Measurements from ENCODE around the gene MGAT2.
"Not testable (repeated sequence)": the region's sequence is repeated elsewhere in the genome, so short reads cannot be mapped to it uniquely, and the experiment has no call there.

The MGAT2 gene

DNA sequence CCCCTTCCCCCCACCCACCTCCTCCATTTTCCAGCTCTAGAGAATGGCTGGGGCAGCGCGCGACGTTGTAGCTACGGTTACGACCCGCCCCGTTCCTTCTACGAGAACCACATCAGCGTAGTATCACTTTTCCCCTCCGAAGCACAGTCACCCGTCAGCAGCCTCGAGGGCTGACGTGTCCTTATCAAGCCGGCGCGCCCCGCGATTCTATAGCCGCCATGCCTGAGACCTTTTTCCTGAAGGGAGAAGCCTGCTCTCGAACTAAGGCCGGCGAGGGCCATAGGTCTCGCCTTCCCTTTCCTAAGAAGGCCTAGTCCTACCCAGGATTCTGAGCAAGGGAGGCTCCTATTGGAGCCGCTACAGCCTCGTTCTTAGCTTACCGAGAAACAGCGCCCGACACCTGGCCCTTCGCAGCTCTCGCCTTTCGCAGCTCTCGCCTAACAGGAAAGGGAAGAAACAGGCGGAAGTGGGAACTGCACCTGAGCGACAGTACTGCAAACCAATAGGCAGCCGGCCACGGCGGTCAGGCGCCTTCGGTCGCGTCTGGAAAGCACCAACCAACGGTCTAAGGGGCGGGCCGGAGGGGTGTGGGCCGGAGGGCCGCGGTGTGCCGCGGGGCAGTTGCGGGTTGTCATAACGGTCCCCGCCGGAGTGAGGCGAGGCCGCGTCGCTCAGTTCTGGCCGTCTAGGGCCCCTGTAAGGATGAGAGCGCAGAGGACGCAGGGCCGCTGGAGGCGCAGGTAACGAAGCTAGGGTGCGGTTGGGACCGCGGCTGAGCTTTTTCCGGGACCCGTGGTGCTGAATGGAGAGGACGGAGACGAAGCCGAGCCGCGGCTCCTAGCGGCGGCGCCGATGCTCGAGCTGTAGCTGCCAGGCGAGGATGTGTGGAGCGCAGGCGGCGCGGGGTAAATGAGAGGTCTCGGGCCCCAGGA is at the start of gene MGAT2, which contains the start of gene RPL36AL:
Gene MGAT2, plus strand, starts transcription at position 618 of the 932 bp plus-strand sequence. CDS start 470 bp downstream, outside the sequence.
Gene RPL36AL, minus strand, starts transcription at position 445 of the 932 bp plus-strand sequence. CDS start 1,522 bp downstream, outside the sequence.
- peak; percentile 96 for DNase-seq

DNA sequence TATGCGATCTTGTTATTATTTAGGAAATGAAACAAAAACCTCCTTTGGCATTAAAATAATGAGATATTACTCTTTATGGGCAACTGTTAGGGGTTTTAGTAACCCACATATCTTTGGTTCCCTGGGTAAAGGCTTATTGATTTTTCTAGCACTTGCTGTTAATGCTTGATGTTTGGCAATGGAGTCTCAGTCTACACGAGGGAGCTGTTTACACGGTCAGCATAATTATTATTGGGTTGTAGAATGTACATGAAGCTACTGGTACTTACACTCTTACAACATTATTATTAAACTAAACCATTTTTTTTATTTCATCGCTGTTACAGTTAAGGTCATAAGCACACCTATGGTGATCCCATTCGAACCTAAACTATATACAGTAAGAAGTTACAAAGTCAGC is 46.6 kb upstream of the MGAT2 start:
- no peak for DNase-seq

DNA sequence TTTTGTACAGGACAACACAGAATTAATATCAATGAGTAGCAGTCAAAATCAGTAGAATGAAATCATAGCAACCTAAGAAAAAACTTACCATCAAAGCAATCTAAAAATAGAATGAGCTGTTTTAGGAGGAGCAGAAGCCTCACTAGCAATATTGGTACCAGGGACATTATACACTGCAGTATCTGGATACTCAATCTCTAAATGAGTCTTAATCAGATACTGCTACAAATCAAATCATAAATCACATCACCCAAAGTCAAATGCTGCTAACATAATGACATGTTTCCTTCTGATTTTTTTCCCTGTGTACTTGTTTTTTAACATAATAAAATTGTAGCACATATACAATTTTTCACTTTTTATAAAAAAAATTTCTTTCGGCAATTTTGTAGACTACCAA is 42.5 kb upstream of the MGAT2 start:
- no peak for DNase-seq

DNA sequence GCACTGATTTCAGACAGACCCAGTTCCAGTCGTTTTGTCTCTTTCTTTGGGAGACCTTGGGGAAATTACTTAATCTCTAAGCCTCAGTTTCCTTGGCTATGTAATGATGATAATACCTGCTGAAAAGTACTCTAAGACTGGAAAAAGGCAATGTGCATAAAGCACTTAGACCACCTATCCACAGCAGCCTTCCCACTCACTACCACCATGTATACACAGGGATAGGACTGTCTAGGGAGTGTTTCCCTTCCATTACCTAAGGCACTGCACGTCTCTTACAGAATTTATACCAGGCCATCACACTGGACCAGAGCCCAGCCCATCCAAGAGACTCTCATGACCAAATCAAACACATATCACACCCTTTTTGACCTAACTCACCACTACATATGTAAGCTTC is 40.8 kb upstream of the MGAT2 start:
- no peak for DNase-seq

DNA sequence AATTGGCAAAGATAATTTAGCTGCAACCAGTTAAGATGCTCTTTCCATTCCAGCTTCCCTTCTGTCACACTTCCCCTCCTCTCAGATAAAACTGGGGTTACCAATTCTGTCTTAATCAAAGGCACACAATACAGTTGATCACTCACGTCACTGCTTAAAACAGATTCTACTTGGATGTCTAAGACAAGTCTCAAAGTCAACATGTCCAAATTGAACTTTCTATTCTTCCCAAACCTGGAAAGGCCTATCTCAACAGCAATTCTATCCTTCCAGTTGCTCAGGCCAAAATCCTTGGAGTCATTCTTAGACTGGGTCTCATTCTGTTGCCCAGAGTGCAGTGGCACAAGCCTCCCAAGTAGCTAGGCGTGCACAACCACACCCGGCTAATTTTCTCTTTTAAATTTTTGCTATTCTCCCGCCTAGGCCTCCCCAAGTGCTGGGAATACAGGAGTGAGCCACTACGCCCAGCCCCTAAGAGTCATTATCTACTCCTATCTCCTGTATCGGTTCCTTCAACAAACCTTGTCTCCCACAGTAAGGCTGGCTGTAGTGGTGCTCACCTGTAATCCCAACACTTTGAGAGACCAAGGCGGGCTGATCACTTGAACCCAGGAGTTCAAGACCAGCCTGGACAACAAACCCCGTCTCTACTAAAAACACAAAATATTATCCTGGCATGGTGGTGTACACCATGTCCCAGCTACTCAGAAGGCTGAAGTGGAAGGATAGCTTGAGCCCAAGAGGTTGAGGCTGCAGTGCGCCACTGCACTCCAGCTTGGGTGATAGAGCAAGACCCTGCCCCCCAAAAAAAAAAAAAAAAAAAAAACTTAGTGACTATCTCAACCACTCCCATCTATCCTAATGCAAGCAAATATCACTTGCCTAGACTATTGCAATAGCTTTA is 39.1 kb upstream of the MGAT2 start:
- DNase-seq, result no peak

DNA sequence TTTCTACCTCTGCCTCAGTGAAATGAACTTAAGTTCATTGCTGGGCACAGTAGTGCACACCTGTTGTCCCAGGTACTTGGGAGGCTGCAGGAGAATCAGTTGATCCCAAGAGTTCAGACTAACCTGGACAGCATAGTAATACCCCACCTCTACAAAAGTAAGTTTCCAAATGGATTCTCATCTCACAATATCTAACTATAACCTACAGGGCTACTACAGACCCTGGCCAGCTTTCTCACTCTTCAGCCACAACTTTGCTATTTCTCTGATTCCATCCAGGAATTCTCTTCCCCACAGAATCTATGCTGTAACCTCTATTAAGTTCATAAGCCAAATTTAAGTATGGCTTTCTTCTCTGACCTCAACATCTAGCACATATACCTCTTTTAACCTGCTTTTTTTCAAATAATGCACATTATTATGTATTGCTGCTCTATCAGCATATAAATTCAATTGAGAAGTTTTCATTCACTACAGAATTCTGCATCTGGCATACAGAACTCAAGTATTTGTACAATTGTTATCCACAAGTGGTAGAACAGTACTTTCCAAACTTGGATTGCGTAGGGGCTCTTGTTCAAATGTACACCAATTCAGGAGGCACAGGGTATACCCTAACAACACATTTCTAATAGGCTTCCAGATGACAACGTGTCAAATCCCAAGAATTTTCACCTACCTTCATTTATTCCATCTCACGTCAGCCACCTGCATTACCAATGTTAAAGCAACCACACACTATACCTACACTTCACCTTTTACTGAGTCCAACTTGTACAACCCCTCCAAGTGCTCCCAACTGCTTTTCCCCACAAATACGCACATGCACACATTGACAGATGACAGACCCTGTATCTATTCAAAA is 38.3 kb upstream of the MGAT2 start:
- DNase-seq, result no peak

DNA sequence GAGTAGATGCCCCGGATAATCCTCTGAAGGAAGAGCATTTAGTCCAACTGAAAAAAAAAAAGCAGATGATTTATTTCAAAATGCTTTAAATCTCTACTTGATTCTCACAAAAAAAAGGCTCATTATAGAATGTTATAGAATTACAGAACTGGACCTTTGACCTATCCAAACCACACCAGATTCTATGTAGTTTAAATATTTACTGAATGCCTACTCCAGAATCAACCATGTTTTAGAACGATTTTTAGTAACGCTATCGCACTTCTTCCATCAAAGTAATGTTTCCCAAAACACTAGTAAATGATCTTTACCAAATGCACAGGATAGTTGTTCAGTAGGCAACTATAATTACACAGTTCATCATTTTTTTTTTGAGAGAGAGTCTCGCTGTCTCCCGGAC is 37.0 kb upstream of the MGAT2 start:
- no peak for DNase-seq

DNA sequence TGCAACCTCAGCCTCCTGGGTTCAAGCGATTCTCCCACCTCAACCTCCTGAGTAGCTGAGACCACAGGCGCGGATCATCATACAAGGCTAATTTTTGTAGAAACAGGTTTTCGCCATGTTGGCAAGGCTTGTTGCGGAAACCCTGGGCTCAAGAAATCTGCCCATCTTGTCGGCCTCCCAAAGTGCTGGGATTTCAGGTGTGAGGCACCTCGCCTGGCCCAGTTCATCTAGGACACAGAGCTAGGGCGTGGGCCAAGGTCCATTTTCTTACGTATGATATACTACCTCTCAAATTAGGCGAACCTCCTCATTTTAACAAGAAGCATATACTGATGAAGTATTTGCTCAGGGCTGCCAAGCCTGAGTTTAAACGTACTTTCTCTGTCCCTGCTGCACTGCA is 36.5 kb upstream of the MGAT2 start:
- DNase-seq, result no peak

DNA sequence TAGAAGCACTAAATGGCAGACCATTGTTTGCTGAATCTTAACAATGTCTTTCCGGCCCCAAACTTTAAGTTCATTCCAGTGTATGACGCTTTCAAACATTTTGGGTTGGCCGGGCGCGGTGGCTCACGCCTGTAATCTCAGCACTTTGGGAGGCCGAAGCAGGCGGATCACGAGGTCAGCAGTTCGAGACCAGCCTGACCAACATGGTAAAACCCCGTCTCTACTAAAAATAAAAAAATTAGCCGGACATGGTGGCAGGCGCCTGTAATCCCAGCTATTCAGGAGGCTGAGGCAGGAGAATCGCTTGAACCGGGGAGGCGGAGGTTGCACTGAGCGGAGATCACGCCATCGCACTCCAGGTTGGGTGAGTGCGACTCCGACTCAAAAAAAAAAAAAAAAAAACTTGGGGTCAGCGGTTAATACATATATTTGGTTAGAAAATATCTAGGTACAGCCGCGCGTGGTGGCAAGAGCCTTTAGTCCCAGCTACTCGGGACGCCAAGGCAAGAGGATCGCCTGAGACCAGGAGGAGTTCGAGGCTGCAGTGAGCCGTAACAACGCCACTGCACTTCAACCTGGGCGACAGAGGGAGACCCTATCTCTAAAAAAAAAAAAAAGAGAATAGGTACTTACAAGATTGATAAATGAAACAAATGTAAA is 35.5 kb upstream of the MGAT2 start:
- DNase-seq, result not testable (repeated sequence)

DNA sequence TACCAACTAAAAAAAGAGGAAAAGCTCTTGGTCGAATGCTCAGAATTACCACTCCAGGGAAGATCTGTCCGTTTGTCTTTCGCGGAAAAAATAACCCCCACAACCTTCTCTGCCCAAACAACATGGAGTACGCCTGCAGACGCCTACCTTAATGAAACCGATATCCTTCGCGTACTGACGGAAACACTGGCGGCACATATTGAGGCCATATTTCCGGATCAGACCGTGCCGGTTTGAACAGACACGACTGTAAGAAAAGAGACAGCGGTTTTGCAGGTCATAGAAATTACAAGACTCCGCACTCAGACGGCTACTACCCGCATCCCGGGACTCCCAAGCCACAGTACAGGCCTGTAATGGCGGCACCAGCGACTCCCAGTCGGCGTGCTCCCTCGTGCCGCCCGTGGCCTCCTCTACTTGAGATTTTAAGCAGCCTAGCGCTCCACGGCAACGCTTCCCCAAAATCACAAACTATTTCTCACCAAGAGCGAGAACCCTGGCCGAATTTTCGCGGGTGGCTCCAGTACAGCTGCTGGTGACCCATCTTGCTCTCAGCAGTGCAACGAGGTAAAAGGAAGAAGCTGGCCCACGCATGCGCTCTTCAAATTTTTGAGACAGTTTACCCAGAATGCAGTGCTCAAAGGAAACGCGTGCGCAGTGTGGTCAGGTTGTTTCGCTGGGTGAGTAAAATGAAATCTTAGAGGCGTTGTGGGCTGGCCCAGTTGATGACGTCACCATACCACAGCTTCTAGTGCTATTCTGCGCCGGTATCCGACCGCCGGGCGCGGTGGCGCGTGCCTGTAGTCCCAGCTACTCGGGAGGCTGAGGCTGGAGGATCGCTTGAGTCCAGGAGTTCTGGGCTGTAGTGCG is 34.6 kb upstream of the MGAT2 start, which contains the start of gene RPS29:
Gene RPS29, minus strand, starts transcription at position 578 of the 870 bp plus-strand sequence. Its CDS starts 34 bp downstream, at position 544.
- DNase-seq, result peak; percentile 99

DNA sequence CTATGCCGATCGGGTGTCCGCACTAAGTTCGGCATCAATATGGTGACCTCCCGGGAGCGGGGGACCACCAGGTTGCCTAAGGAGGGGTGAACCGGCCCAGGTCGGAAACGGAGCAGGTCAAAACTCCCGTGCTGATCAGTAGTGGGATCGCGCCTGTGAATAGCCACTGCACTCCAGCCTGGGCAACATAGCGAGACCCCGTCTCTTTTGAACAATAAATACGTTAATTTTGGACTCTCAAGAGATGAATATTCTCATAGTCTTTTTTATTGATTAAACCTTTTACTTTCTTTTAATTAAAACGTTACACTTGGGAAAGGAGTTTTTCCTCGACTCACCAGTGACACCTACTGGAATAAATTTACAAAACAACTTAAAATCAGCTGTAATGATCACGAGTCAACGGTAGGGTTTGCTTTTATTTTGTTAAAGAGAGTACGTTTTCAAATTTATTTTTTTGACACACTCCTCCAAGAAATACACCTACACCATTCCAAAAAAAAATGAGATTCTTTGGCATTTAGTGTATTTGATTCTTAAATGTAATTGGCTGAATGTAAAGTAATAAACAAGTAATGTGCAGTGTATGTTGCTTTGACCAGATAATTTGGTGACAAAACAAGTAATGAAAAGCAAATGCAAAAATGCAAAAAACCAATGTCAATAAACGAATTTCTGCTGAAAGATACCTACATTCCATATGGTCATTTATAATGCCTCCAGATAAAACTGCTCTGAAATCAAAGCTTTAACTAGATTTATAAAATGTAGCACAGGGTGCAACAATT is 33.7 kb upstream of the MGAT2 start:
- DNase-seq, result peak; percentile 65

DNA sequence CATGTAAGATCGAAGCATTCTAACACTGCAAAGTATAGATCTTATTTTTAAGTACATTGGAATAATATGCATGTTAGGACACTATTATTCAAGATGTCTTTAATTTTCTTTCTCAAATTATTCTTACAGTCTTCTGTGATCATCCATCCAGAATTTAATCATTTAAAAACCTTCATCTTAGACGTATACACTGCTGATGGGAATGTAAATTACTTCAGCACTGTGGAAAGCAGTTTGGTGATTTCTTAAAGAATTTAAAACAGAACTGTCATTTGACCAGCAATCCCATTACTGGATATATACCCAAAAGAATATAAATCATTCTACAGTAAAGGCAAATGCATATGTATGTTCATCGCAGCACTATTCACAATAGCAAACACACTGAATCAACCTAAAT is 31.2 kb upstream of the MGAT2 start:
- no peak for DNase-seq

DNA sequence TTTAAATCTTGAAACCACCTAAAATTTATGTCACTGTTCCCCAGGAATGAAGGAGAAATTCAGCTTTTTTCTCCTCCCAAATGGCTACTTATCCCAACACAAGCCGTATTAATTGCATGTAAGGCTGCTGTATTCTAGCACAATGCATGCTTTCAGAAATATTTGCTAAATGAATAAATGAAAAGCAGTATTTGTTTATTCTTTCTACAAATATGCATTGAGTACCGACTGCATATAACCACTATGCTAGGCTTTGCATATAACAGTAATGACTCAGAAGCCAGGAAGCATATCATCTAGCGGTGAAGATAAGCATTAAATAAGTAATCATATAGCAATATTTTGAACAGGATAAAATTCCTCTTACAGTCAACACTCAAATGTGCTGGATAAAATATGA is 27.6 kb upstream of the MGAT2 start:
- no peak for DNase-seq

DNA sequence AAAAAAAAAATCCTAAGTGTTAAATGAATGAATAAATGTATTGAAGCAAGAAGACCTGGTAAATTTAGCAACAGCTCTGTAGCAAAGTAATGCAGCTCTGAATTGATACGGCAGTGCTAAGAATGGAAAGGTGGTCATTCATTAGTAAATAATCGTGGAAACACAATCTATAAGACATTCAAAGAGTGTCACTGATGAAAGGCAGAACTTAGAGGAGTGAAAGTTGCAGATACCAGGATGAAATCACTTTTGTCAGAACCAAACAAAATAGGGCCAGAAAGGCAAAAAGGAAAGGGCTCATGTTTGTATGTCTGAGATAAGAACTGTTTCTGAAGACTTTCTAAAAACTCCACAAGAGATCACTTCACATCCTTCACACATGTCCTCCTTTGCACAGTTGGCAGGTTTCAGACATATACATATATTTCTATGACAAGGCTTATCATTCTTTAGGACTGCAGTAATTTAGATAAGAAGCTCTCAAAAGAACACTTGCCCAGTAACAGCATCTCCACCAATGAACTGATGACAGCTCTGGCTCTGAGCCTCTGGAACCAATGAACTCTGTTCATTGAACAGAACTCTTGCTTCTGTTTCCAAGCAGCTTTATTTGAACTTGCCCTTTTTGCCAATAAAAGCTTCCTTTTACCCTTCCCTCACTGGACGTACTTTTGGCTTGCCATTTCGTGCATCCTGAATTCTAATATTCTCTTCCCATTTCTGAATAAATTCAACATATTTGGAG is 26.1 kb upstream of the MGAT2 start:
- DNase-seq, result no peak

DNA sequence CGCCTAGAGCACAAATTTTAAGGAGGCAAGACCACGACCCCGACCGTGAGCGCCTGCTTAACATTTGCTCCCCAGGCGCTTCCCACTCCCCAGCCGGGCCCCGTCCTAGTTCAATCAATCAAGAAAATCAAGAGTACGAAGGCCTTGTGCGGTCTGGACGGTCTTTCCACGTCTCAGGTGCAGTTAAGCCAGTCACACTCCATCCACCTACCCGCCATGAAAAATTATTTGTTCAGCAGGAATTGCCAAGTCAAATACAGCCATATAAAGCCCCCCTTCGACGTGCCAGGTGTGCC is 22.5 kb upstream of the MGAT2 start:
- no peak for DNase-seq

DNA sequence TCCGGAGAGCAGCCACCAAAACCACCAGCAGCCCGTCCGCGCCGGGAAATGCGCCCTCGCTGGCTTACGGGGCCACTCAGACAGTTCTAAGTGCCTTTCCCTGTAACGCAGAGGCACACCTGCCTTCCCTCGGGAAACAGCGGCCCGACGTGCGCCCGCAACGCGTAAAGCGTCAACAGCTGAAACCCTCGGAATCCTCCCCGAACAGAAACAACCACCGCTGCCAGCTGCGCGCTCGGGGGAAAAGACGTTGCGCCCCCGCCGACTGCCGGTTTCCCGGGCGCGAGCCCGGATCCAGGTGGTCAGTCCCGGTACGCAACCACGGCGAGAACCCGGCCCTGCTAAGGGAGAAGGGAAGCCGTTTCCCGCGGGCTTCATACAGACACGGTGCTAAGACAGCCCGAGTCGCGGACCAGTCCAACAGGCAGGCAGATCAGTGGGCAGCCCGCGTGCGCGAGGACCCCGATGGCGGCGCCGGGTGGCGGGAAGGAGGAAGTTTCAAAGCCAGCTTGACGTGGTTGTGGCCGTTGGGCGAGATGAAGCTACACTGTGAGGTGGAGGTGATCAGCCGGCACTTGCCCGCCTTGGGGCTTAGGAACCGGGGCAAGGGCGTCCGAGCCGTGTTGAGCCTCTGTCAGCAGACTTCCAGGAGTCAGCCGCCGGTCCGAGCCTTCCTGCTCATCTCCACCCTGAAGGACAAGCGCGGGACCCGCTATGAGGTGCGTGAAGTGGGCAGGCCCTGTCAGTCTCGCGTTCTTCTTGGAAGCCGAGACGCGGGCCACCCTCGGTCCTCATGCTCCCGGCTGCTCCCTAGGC is 21.9 kb upstream of the MGAT2 start, which contains the start of gene LRR1:
Gene LRR1, plus strand, starts transcription at position 456 of the 816 bp plus-strand sequence. Its CDS starts 81 bp downstream, at position 537.
- DNase-seq, result peak; percentile 72

DNA sequence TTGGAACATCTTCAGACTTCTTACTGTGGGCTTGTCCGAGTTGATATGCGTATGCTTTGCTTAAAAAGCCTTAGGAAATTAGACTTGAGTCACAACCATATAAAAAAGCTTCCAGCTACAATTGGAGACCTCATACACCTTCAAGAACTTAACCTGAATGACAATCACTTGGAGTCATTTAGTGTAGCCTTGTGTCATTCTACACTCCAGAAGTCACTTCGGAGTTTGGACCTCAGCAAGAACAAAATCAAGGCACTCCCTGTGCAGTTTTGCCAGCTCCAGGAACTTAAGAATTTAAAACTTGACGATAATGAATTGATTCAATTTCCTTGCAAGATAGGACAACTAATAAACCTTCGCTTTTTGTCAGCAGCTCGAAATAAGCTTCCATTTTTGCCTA is 13.0 kb upstream of the MGAT2 start:
- DNase-seq, result no peak

DNA sequence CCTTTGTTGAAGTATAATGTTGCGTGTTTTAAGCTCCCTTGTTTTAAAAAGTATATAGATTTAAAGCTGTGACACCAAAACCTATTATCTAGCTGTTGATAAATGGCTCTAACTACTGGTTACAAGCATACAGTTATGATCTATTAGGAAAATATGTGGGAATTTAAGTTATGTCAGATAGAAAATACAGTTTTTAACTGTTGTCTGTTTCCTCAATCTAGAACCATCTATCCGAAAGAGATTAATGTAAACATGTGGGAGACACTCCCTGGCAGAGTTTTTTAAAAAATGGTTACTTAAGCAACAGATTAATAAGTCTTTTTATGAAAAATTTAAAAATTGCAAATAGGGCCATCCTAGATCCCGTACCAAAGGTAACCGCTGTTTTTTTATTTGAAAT is 8.3 kb upstream of the MGAT2 start:
- no peak for DNase-seq
